Measurements from ENCODE around the gene ZMYM4.
"Not testable (repeated sequence)": the region's sequence is repeated elsewhere in the genome, so short reads cannot be mapped to it uniquely, and the experiment has no call there.

ZMYM4 gene

DNA sequence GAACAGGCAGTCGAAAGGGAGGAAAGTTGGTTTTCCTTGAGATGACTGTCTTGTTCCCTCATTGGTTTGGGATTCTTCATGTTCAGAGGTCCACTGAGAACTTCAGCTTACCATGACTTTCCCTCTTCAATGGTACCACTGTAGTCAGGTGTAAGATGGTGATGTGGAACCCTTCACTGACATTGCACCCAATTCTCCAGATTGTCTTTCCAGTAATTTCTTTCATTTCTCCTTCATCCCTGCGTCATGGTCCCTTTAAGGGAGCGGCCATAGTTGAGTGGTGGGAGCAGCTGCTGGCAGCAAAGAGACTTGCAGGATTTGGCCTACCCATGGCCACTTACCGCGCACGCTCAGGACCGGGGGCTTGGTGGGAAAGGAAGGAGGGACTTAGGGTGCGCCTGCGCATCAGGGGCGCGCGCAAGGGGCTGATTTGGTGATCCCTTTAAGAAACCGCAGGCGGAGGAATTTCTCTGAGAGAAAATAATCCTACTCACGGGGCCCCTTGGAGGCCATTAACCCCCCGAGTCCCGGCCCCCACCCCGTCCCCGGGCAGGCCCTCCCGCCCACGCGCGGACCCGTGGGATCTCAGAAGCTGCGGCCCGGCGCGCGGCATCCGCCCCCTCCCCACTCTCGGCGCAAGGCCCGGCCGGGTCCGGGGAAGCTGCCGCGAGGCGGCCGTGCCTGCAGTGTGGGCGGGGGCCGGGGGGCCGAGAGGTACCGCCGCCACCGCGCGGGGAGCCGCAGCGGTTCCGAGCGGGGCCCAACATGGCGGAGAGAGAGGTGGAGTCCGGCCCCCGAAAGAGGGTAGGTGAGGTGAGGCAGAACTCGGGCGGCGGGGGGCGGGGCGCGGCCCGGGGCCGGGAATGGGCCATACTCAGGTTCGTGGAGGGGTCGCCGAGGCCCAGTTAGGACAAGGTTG is at the start of gene ZMYM4:
ZMYM4 (plus strand) TSS at position 428 of the 919 bp plus-strand sequence; CDS start at position 766, 338 bp downstream.
- H3K9ac ChIP-seq (ENCODE audit: low read depth, low read length) = peak within 1 kb of the TSS; percentile 41
- no peaks in the 10 kb centered on the region for H3K27me3 ChIP-seq (ENCODE audit: control insufficient read depth, insufficient read depth, low read length)
- no peaks in the 10 kb centered on the region for H3K36me3 ChIP-seq (ENCODE audit: control insufficient read depth, insufficient read depth, low read length)
- peak within 1 kb of the TSS; percentile 86 for H3K4me3 ChIP-seq (ENCODE audit: low read depth, low read length)
- peaks cover 3% of the 10 kb centered on the region for H3K4me1 ChIP-seq (ENCODE audit: control insufficient read depth, insufficient read depth, low read length)
- H3K9me3 ChIP-seq (ENCODE audit: control insufficient read depth, insufficient read depth, low read length) = no peaks in the 10 kb centered on the region

DNA sequence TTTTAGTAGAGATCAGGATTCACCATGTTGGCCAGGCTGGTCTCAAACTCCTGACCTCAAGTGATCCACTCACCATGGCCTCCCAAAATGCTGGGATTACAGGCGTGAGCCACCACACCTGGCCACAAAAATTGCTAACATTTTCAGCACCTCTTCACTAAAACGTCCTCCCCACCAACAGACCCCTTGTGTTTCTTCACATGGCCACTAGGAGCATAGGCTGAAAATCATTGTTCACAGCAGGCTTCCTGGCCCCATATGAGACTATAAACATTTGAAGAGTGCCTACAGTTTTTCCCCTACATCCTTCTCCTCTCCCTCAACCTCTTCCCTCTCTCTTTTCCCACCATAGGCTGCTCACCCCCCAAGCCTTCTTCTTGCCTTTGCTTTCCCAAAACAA is 47.5 kb upstream of the ZMYM4 start:
- Histone ChIP-seq H3K9me3 (ENCODE audit: control insufficient read depth, insufficient read depth, low read length) (no peaks in the 10 kb centered on the region), H3K4me3 (ENCODE audit: low read depth, low read length) (no peak overlapping the region), H3K36me3 (ENCODE audit: control insufficient read depth, insufficient read depth, low read length) (no peaks in the 10 kb centered on the region), H3K27me3 (ENCODE audit: control insufficient read depth, insufficient read depth, low read length) (no peaks in the 10 kb centered on the region), H3K4me1 (ENCODE audit: control insufficient read depth, insufficient read depth, low read length) (peaks cover 13% of the 10 kb centered on the region), H3K9ac (ENCODE audit: low read depth, low read length) (no peak overlapping the region)

DNA sequence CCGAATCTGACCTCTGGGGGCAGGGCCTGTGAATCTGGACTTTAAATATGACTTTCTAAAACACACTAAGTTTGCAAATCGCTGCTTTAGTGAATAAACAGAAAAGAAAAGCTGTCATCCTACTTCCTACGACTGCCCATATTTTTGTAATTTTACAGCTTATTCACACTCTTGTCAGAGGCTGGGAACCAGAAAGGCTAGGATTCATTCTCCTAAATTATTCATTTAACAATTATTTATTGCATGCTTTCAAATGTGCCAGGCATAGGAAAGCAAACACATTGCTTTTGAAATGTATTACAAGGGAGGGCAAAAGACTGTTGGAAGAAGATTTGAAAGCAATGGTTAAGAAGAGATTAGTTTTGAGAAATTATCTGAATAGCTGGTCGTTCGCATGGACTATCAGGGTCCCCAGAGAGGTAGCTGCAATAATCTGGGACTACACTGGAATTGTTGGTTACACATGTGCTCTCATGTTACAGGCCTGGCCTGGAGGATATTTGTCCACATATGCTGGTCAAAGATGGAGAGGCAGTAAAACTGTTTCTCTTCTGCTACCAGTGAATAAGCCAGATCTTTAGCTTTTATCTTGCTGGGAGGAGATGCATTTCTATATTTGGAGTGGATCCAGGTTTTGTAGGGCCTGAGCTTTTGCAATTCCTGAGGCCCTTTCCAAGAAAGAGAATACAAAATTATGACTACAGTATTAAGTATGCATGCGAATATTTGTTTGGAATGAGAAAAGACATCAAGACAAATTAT is 46.0 kb upstream of the ZMYM4 start:
- Histone ChIP-seq H3K4me3 (ENCODE audit: low read depth, low read length) (no peak overlapping the region), H3K27me3 (ENCODE audit: control insufficient read depth, insufficient read depth, low read length) (no peaks in the 10 kb centered on the region), H3K9ac (ENCODE audit: low read depth, low read length) (no peak overlapping the region), H3K4me1 (ENCODE audit: control insufficient read depth, insufficient read depth, low read length) (peaks cover 13% of the 10 kb centered on the region), H3K36me3 (ENCODE audit: control insufficient read depth, insufficient read depth, low read length) (no peaks in the 10 kb centered on the region), H3K9me3 (ENCODE audit: control insufficient read depth, insufficient read depth, low read length) (no peaks in the 10 kb centered on the region)

DNA sequence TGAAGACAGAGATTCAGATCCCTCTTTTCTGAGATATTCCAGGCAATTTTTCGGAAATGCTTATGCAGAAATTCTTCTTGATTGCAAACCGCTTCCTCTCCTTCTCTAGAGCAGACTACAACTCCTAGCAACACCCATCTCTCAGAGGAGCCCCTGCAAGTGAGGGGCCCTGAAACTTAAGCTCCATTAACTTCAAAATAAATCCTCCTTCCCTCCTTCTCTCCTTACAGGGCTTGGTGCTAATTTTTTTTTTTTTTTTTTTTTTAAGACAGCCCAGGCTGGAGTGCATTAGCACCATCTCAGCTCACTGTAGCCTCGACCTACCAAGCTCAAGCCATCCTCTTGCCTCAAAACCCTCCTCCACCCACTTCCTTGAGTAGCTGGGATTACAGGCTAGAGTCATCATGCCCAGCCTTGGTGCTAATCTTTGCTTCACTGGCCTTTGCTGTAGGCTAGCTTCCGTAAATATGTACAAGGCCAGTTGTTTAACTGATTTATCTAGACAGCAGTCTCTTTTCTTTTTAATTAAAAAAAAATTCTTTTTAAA is 45.4 kb upstream of the ZMYM4 start:
- Histone ChIP-seq H3K27me3 (ENCODE audit: control insufficient read depth, insufficient read depth, low read length) (no peaks in the 10 kb centered on the region), H3K4me3 (ENCODE audit: low read depth, low read length) (no peak overlapping the region), H3K4me1 (ENCODE audit: control insufficient read depth, insufficient read depth, low read length) (peaks cover 13% of the 10 kb centered on the region), H3K36me3 (ENCODE audit: control insufficient read depth, insufficient read depth, low read length) (no peaks in the 10 kb centered on the region), H3K9ac (ENCODE audit: low read depth, low read length) (no peak overlapping the region), H3K9me3 (ENCODE audit: control insufficient read depth, insufficient read depth, low read length) (no peaks in the 10 kb centered on the region)

DNA sequence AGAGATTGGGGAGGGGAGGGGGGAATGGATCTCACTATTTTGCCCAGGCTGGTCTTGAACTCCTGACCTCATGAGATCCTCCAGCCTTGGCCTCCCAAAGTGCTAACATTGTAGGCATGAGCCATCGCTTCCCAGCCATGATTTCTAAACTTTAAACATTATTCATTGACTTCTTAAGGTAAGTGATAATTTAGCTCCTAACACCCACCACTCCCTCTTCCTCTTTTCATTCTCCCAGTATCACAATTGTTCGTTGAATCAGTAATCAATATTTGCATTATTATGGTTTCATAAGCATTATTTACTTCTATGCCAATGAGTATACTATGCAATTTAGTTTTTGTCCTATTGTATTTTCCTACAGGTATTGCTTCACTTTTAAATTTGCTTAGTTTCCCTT is 42.0 kb upstream of the ZMYM4 start:
- Histone ChIP-seq H3K9me3 (ENCODE audit: control insufficient read depth, insufficient read depth, low read length) (no peaks in the 10 kb centered on the region), H3K27me3 (ENCODE audit: control insufficient read depth, insufficient read depth, low read length) (no peaks in the 10 kb centered on the region), H3K36me3 (ENCODE audit: control insufficient read depth, insufficient read depth, low read length) (no peaks in the 10 kb centered on the region), H3K4me1 (ENCODE audit: control insufficient read depth, insufficient read depth, low read length) (peaks cover 5% of the 10 kb centered on the region), H3K4me3 (ENCODE audit: low read depth, low read length) (no peak overlapping the region), H3K9ac (ENCODE audit: low read depth, low read length) (no peak overlapping the region)

DNA sequence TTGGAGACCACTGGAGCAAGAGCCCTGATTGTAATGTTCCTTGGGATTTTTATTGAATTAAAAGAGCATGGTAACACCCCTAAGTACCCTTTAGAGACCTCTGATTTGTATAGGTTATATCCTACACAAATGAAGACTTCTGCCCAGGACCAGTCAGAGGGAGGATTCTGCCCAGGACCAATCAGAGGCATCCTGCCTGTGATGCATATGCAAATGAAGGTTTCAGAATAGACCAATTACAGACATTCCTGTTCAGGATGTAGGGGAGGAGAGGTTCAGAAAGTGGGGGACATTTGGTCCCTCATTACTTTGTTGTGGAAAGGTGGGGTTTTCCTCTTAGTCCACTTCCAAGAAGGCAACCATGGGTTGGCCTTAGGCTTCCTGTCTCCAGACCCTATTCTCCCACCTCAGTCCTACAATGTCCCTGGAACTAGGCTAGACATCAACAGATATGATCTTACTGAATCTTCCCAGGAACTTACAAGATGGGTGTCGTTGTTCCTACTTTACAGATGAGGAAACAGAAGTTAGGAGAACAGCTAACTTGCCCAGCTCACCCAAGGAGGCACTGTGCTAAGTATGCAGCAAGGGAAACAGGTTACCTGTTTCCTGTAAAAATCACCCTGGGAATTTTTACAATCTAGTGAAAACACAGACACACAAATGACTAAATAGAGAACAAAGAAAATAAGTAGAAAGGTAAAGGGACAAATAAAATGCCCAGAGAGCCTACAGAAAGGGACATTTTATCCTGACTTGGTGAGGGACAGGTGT is 38.7 kb upstream of the ZMYM4 start:
- H3K9ac ChIP-seq (ENCODE audit: low read depth, low read length) = no peak overlapping the region
- no peaks in the 10 kb centered on the region for H3K27me3 ChIP-seq (ENCODE audit: control insufficient read depth, insufficient read depth, low read length)
- no peaks in the 10 kb centered on the region for H3K36me3 ChIP-seq (ENCODE audit: control insufficient read depth, insufficient read depth, low read length)
- H3K4me1 ChIP-seq (ENCODE audit: control insufficient read depth, insufficient read depth, low read length) = no peaks in the 10 kb centered on the region
- H3K4me3 ChIP-seq (ENCODE audit: low read depth, low read length) = no peak overlapping the region
- H3K9me3 ChIP-seq (ENCODE audit: control insufficient read depth, insufficient read depth, low read length) = no peaks in the 10 kb centered on the region

DNA sequence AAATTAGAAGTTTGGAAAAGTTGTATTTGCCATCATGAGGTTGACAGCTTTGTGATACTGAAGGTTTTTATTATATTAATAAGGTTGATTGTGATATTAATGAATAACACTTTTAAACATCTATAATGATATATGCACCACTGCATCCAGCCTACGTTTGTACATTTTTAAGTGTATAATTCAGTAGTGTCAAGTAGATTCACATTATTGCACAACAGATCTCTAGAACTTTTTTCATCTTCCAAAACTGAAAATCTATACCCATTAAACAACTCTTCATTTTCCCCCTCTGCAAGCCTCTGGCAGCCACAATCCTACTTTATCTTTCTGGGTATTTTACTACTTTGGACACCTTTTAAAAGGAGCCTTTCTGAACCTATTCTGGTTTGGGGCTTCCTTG is 37.2 kb upstream of the ZMYM4 start:
- H3K4me1 ChIP-seq (ENCODE audit: control insufficient read depth, insufficient read depth, low read length) = no peaks in the 10 kb centered on the region
- no peak overlapping the region for H3K4me3 ChIP-seq (ENCODE audit: low read depth, low read length)
- no peaks in the 10 kb centered on the region for H3K27me3 ChIP-seq (ENCODE audit: control insufficient read depth, insufficient read depth, low read length)
- no peak overlapping the region for H3K9ac ChIP-seq (ENCODE audit: low read depth, low read length)
- H3K9me3 ChIP-seq (ENCODE audit: control insufficient read depth, insufficient read depth, low read length) = no peaks in the 10 kb centered on the region
- H3K36me3 ChIP-seq (ENCODE audit: control insufficient read depth, insufficient read depth, low read length) = no peaks in the 10 kb centered on the region

DNA sequence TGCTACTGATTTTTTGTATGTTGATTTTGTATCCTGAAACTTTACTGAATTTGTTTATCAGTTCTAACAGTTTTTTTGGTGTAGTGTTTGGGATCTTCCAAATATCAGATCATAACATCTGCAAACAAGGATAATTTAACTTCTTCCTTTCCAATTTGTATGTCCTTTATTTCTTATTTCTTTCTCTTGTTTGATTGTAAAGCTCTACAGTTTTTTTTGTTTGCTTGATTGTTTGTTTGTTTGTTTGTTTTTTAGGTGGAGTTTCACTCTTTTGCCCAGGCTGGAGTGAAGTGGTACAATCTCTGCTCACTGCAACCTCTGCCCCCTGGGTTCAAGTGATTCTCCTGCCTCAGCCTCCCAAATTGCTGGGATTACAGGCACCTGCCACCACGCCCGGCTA is 31.7 kb upstream of the ZMYM4 start:
- H3K9me3 ChIP-seq (ENCODE audit: control insufficient read depth, insufficient read depth, low read length); H3K9ac ChIP-seq (ENCODE audit: low read depth, low read length); H3K4me3 ChIP-seq (ENCODE audit: low read depth, low read length); H3K27me3 ChIP-seq (ENCODE audit: control insufficient read depth, insufficient read depth, low read length); H3K4me1 ChIP-seq (ENCODE audit: control insufficient read depth, insufficient read depth, low read length); H3K36me3 ChIP-seq (ENCODE audit: control insufficient read depth, insufficient read depth, low read length): not testable (repeated sequence)

DNA sequence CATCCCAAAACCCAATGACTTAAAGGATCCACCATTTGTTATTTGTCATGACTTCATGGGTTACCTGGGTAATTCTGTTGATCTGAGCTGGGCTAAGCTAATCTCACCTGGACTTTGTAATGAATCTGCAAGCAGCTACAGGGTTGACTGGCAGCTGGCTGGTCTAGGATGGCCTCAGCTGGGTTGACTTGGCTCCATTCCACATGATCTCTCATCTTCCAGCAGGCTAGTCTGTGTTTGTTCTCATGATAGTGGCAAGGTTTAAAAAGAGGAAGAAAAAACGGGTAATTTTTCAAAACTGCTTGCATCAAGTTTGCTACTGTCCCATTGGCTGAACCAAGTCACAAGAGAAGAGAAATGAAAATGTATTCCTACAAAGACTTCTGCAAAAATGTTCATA is 24.8 kb upstream of the ZMYM4 start:
- Histone ChIP-seq H3K36me3 (ENCODE audit: control insufficient read depth, insufficient read depth, low read length) (no peaks in the 10 kb centered on the region), H3K27me3 (ENCODE audit: control insufficient read depth, insufficient read depth, low read length) (no peaks in the 10 kb centered on the region), H3K4me1 (ENCODE audit: control insufficient read depth, insufficient read depth, low read length) (no peaks in the 10 kb centered on the region), H3K4me3 (ENCODE audit: low read depth, low read length) (no peak overlapping the region), H3K9ac (ENCODE audit: low read depth, low read length) (no peak overlapping the region), H3K9me3 (ENCODE audit: control insufficient read depth, insufficient read depth, low read length) (no peaks in the 10 kb centered on the region)

DNA sequence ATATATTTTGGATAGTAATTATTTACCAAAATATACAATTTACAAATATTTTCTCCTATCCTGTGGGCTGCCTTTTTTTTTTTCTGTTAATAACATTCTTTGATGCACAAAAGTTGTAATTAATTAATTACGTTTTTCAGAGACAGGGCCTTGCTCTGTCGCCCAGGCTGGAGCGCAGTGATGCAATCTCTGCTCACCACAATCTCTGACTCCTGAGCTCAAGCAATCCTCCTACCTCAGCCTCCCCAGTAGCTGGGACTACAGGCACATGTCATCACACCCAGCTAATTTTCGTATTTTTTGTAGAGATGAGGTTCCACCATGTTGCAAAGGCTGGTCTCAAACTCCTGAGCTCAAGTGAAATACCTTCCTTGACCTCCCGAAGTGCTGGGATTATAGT is 21.3 kb upstream of the ZMYM4 start:
- Histone ChIP-seq H3K27me3 (ENCODE audit: control insufficient read depth, insufficient read depth, low read length) (no peaks in the 10 kb centered on the region), H3K4me3 (ENCODE audit: low read depth, low read length) (no peak overlapping the region)

DNA sequence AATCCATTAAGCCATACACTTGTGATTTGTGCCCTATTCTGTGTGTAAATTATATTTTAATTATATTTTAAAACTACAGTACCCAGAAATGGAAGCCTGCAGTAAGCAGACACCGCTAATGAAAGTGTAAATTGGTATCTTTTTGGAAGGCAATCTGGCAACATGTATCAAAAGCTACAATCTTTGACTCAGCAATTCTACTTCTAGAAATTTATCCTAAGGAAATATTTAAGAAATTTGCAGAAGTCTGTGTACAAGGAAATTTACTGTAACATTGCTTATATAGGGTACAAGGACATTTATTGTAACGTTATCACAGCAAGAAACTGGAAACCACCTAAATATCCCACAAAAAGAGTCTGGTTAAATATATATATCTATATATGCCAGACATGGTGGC is 14.6 kb upstream of the ZMYM4 start:
- H3K4me1 ChIP-seq (ENCODE audit: control insufficient read depth, insufficient read depth, low read length) = no peaks in the 10 kb centered on the region
- H3K9me3 ChIP-seq (ENCODE audit: control insufficient read depth, insufficient read depth, low read length) = no peaks in the 10 kb centered on the region
- H3K9ac ChIP-seq (ENCODE audit: low read depth, low read length) = no peak overlapping the region
- no peaks in the 10 kb centered on the region for H3K36me3 ChIP-seq (ENCODE audit: control insufficient read depth, insufficient read depth, low read length)
- no peaks in the 10 kb centered on the region for H3K27me3 ChIP-seq (ENCODE audit: control insufficient read depth, insufficient read depth, low read length)
- no peak overlapping the region for H3K4me3 ChIP-seq (ENCODE audit: low read depth, low read length)

More for the DNA sequence above, 21.3 kb upstream of the ZMYM4 start:
- Histone ChIP-seq H3K36me3 (ENCODE audit: control insufficient read depth, insufficient read depth, low read length) (no peaks in the 10 kb centered on the region), H3K9ac (ENCODE audit: low read depth, low read length) (no peak overlapping the region), H3K4me1 (ENCODE audit: control insufficient read depth, insufficient read depth, low read length) (no peaks in the 10 kb centered on the region), H3K9me3 (ENCODE audit: control insufficient read depth, insufficient read depth, low read length) (no peaks in the 10 kb centered on the region)

All from iPS-15b (cell line).